KMS-11 (cell line): Measurements from ENCODE around the gene PRR14L.
A peak's percentile ranks its signal among the peaks of the same experiment; 100 is the strongest.

Experiments used
- H2AFZ ChIP-seq: fragments of 200-600 bp; sonication (generic); 2 replicates; pipeline ENCODE4 v1.6.1; 2016; ENCODE audit warnings: antibody characterized with exemption, mixed run types, low read depth
- H3K27ac ChIP-seq: fragments of 200-600 bp; sonication (generic); 2 replicates; pipeline ENCODE4 v1.6.1; 2016; ENCODE audit warnings: mild to moderate bottlenecking, mixed run types
- H3K27me3 ChIP-seq: fragments of 200-600 bp; sonication (generic); 2 replicates; pipeline ENCODE4 v1.6.1; 2017; ENCODE audit warnings: mild to moderate bottlenecking, low read depth, mixed run types, moderate library complexity; ENCODE audit not compliant: insufficient read depth
- H3K36me3 ChIP-seq: fragments of 200-600 bp; sonication (generic); 2 replicates; pipeline ENCODE4 v1.6.1; 2017; ENCODE audit warnings: mild to moderate bottlenecking, mixed run types; ENCODE audit not compliant: insufficient read depth
- H3K4me1 ChIP-seq: fragments of 200-600 bp; sonication (generic); 2 replicates; pipeline ENCODE4 v1.6.1; 2016; ENCODE audit warnings: mild to moderate bottlenecking, low read depth, mixed run types; ENCODE audit not compliant: poor library complexity, severe bottlenecking
- H3K4me2 ChIP-seq: fragments of 200-600 bp; sonication (generic); 2 replicates; pipeline ENCODE4 v1.7.0; 2016; ENCODE audit warnings: mild to moderate bottlenecking, mixed run types
- H3K4me3 ChIP-seq: fragments of 200-600 bp; sonication (generic); IDR thresholded peaks from 2 replicates; pipeline ENCODE4 v1.6.1; 2017; ENCODE audit warnings: low read depth, low read length, mixed read lengths; ENCODE audit not compliant: insufficient read depth
- H3K79me2 ChIP-seq: fragments of 200-600 bp; sonication (generic); 2 replicates; pipeline ENCODE4 v1.6.1; 2016; ENCODE audit warnings: low read depth, mixed run types; ENCODE audit not compliant: insufficient read depth
- H3K9ac ChIP-seq: fragments of 200-600 bp; sonication (generic); 2 replicates; pipeline ENCODE4 v1.6.1; 2016; ENCODE audit warnings: mild to moderate bottlenecking, mixed run types
- H4K20me1 ChIP-seq: fragments of 200-600 bp; sonication (generic); 2 replicates; pipeline ENCODE4 v1.6.1; 2016; ENCODE audit warnings: mild to moderate bottlenecking, mixed run types; ENCODE audit not compliant: insufficient read depth
- TF ChIP-seq, protein P1 (sequence below): fragments of 200-600 bp; sonication (generic); conservative IDR thresholded peaks from 2 replicates; pipeline ENCODE4 v1.6.1; 2017; ENCODE audit warnings: low read depth, mild to moderate bottlenecking, antibody characterized with exemption, low read length, moderate library complexity, mixed read lengths

The PRR14L gene

DNA sequence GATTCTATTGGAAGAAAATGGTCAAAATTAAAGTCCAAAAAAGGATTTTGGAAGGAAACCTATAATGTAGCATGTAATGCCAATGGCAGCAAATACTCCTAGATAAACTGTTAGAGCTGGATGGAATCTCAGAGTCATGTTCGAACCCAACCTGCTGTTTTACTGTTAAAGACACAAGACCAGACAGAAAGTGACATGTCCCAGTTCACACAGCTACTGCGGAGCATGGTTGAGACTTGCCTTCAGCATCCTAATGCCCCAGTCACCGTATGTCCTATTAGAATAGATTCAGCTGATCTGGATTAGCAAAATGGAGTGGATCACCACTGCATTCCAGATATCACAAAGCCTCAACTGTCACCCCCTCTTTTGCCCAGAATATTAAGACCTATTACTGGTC lies 102.9 kb downstream of the PRR14L start:
- no peak overlapping the region for H3K4me2 ChIP-seq
- peaks cover 12% of the 10 kb centered on the region; the same call in 1 of the 2 replicates for H3K79me2 ChIP-seq
- no peak overlapping the region for H3K9ac ChIP-seq
- H3K36me3 ChIP-seq: no peaks in the 10 kb centered on the region; the same call in 1 of the 2 replicates
- 0 out of 2 replicates have a peak overlapping the region, but pooled peaks have one; percentile 1 for H3K27ac ChIP-seq
- TF ChIP-seq, protein P1, sequence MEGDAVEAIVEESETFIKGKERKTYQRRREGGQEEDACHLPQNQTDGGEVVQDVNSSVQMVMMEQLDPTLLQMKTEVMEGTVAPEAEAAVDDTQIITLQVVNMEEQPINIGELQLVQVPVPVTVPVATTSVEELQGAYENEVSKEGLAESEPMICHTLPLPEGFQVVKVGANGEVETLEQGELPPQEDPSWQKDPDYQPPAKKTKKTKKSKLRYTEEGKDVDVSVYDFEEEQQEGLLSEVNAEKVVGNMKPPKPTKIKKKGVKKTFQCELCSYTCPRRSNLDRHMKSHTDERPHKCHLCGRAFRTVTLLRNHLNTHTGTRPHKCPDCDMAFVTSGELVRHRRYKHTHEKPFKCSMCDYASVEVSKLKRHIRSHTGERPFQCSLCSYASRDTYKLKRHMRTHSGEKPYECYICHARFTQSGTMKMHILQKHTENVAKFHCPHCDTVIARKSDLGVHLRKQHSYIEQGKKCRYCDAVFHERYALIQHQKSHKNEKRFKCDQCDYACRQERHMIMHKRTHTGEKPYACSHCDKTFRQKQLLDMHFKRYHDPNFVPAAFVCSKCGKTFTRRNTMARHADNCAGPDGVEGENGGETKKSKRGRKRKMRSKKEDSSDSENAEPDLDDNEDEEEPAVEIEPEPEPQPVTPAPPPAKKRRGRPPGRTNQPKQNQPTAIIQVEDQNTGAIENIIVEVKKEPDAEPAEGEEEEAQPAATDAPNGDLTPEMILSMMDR: no peak
- no peak overlapping the region for H2AFZ ChIP-seq
- H3K4me1 ChIP-seq: peaks cover 22% of the 10 kb centered on the region
- no peaks in the 10 kb centered on the region for H3K27me3 ChIP-seq
- no peaks in the 10 kb centered on the region for H4K20me1 ChIP-seq
- H3K4me3 ChIP-seq: no peak overlapping the region

DNA sequence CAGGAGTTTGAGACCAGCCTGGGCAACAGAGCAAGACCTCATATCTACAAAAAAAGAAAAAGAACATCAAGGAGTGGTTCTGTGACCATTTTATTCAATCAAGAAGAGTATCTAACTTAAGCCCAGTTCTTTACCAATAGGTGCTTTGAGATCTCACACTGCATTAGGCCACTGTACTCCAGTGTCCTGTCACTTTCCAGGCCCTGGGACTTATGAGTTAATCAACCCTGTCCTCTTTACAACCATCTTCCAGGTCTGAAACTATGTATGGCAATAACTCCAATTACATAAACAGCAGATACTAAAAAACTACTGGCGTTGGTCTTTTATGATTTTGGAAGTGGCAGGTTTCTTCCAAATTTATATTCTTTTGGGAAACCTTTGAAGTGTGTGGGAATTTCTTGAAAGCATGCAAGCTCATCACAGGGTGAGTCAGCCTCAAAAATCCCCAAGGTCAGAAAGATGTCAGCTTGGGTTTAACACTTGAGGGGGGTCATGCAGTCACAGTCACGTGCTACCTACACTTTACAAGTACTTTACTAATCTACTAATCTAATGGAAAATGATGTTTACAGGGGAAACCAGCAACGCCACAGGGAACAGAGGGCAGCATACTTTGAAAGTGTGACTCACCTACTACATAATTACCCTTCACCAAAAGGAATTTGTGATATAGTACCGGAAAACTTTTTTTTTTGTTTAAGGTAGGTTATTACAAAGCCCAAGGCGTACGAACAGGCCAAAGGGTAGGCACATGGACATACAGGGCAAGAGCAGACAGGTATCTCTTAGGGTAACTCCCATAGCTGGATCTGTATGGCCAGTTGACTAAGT lies 103.5 kb downstream of the PRR14L start:
- peaks cover 19% of the 10 kb centered on the region for H3K4me1 ChIP-seq
- no peaks in the 10 kb centered on the region for H4K20me1 ChIP-seq
- no peak overlapping the region for H3K9ac ChIP-seq
- H3K27ac ChIP-seq: 0 out of 2 replicates have a peak overlapping the region, but pooled peaks have one; percentile 1
- no peaks in the 10 kb centered on the region for H3K27me3 ChIP-seq
- TF ChIP-seq, protein P1: no peak
- no peaks in the 10 kb centered on the region; the same call in 1 of the 2 replicates for H3K36me3 ChIP-seq
- 0 out of 2 replicates have a peak, but pooled peaks cover 6% of the 10 kb centered on the region for H3K79me2 ChIP-seq
- no peak overlapping the region for H2AFZ ChIP-seq
- H3K4me3 ChIP-seq: no peak overlapping the region
- 0 out of 2 replicates have a peak overlapping the region, but pooled peaks have one; percentile 6 for H3K4me2 ChIP-seq

DNA sequence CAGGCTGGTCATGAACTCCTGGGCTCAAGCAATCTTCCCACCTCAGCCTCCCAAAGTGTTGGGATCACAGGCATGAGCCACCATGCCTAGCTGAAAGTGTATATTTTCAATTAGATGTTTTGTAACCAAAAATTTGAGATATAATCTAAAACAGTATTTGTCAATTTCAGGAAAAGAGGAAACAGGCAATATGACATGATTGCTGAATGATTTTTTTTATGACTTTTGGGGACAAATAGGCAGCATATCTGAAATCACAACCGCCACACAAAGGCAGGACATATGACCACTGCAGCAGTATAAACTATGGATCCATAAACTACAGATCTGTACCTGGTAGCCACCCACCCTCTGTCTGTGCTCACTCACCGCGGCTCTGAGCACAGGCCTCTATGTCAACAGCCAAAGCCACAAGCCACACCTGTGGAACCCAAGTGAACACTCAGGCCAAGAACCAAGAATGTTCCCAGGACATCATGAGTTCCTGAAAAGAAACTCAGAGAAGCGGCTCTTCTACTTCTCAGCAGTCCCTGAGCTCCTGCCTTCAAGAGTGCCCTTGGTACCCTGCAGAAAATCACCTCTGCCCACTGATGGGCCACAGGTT lies 110.4 kb downstream of the PRR14L start:
- H4K20me1 ChIP-seq: no peaks in the 10 kb centered on the region
- no peak overlapping the region for H3K4me3 ChIP-seq
- TF ChIP-seq, protein P1: no peak
- H3K27me3 ChIP-seq: no peaks in the 10 kb centered on the region
- H3K79me2 ChIP-seq: peaks cover 3% of the 10 kb centered on the region; the same call in 1 of the 2 replicates
- H3K27ac ChIP-seq: no peak overlapping the region
- no peak overlapping the region for H3K4me2 ChIP-seq
- H3K36me3 ChIP-seq: no peaks in the 10 kb centered on the region
- H3K9ac ChIP-seq: no peak overlapping the region
- no peak overlapping the region for H2AFZ ChIP-seq
- peaks cover 13% of the 10 kb centered on the region for H3K4me1 ChIP-seq

DNA sequence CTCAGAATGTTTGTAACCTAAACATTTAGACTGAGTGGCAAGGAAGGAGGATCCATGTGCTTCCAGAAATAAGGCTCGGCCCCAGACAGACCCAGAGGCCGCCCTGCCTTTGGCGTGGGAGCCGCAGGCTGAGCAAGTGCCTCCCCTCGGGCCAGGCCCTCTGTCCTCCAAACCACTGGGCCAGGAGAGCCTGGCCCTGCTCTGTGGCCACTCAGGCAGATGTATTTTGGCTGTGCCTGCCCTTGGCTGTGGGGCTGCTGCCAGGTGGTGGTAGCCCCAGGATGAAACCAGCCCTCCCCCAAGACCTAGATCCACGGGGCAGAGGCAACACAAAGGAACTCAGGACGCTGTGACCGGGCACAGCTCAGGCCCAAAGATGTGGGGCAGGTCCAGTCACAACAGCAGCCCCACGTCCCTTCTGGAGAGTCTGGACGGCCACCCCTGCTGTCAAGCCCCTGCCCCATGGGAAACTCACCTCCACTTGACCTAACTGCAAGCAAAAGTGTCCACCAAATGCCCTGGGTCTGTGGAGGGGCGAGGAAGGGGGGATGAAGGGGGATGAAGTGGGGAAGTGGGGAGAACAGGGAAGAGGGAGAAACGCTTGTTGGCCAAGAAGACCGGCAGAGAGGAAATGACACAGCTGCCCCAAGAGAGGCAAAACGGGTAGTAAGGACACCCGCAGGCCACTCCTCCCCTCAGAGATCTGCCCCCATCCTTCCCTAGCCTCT lies 111.9 kb downstream of the PRR14L start:
- no peaks in the 10 kb centered on the region for H3K27me3 ChIP-seq
- no peaks in the 10 kb centered on the region for H3K36me3 ChIP-seq
- H2AFZ ChIP-seq: no peak overlapping the region
- no peaks in the 10 kb centered on the region for H4K20me1 ChIP-seq
- no peak overlapping the region for H3K27ac ChIP-seq
- TF ChIP-seq, protein P1: no peak
- no peak overlapping the region for H3K9ac ChIP-seq
- no peak overlapping the region for H3K4me2 ChIP-seq
- peaks cover 19% of the 10 kb centered on the region for H3K4me1 ChIP-seq
- no peak overlapping the region for H3K4me3 ChIP-seq
- peaks cover 4% of the 10 kb centered on the region; the same call in 1 of the 2 replicates for H3K79me2 ChIP-seq
